ENCODE data around the gene ANKLE1. TPM values are rescaled to one million over a fixed set of nuclear protein-coding genes. Genes with fewer than 3 reads are reported as not detected.

ANKLE1 gene
- total RNA-seq, 1 experiment from 2014 or later, result 9.1 TPM

DNA sequence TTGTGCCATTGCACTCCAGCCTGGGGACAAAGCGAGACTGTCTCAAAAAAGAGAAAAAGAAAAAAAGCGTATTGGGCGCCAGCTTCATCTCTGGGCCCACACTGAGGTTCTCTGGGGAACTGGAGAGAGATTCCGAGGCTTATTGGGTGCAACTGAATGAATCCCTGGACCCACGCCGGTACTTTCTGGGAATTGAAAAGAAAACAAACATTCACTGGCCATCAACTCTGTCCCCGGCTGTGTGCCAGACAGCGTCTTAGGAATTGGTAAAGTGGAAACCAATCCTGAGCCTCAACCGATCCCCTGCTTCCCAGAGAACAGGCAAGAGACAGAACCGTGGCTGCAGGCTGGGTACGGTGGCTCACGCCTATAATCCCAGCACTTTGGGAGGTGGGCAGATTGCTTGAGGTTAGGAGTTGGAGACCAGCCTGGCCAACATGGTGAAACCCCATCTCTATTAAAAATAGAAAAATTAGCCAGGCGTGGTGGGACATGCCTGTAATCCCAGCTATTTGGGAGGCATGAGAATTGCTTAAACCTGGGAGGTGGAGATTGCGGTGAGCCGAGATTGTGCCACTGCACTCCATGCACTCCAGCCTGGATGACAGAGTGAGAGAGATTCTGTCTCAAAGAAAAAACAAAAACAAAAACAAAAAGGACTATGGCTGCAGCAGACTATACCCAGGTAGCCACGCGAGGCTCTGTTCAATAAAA is 44.3 kb downstream of the ANKLE1 start:
- Mint-ChIP-seq H3K4me3 (peak overlapping the region; percentile 43; the same call in 1 of the 2 replicates), H3K9me3 (no peaks in the 10 kb centered on the region), H3K36me3 (peaks cover 6% of the 10 kb centered on the region), H3K4me1 (peaks cover 16% of the 10 kb centered on the region), H3K27ac (no peak overlapping the region), H3K27me3 (ENCODE audit: low read depth) (peaks cover 2% of the 10 kb centered on the region; the same call in 1 of the 2 replicates)
- DNase-seq (ENCODE audit: low spot score) (no peak), ATAC-seq (no peak)
- ChIA-PET CTCF (interaction anchor here (0.9 to 3.5 kb wide), 11 partner anchors 10 to 111 kb away, joined by 3 to 35 read pairs (median 9); partner anchors contain the start of genes ANKLE1, DDA1, MRPL34 and USE1), POLR2A (interaction anchor here (0.6 to 1.4 kb wide), 2 partner anchors 17 to 97 kb away, joined by 3 to 5 read pairs; partner anchors contain the start of gene DDA1)
- TF ChIP-seq PRRX2 (CRISPR knock-in tag; IDR thresholded peaks at IDR 0.05) (no peak), IRF1 (CRISPR knock-in tag; IDR thresholded peaks at IDR 0.05) (no peak), RORB (CRISPR knock-in tag; IDR thresholded peaks at IDR 0.05) (no peak), KAT7 (CRISPR knock-in tag; IDR thresholded peaks at IDR 0.05; ENCODE audit: borderline replicate concordance) (no peak), GRHL2 (CRISPR knock-in tag; IDR thresholded peaks at IDR 0.05; ENCODE audit: insufficient replicate concordance, severe bottlenecking) (no peak), ZNF219 (CRISPR knock-in tag; IDR thresholded peaks at IDR 0.05; ENCODE audit: borderline replicate concordance) (no peak), CBFB (CRISPR knock-in tag; IDR thresholded peaks at IDR 0.05; ENCODE audit: low read depth) (no peak), EMX1 (CRISPR knock-in tag; IDR thresholded peaks at IDR 0.05) (no peak), JAZF1 (CRISPR knock-in tag; IDR thresholded peaks at IDR 0.05) (no peak), TCF7 (CRISPR knock-in tag; IDR thresholded peaks at IDR 0.05; ENCODE audit: low read depth) (no peak), USF2 (CRISPR knock-in tag; IDR thresholded peaks at IDR 0.05) (no peak), ZNF671 (CRISPR knock-in tag; IDR thresholded peaks at IDR 0.05) (no peak), NR2C2 (CRISPR knock-in tag; IDR thresholded peaks at IDR 0.05) (no peak), ZNF396 (CRISPR knock-in tag; IDR thresholded peaks at IDR 0.05; ENCODE audit: borderline replicate concordance) (no peak), CREB1 (CRISPR knock-in tag; IDR thresholded peaks at IDR 0.05) (no peak), ESRRA (CRISPR knock-in tag; IDR thresholded peaks at IDR 0.05; ENCODE audit: borderline replicate concordance) (no peak)
- TF ChIP-seq, protein P1, sequence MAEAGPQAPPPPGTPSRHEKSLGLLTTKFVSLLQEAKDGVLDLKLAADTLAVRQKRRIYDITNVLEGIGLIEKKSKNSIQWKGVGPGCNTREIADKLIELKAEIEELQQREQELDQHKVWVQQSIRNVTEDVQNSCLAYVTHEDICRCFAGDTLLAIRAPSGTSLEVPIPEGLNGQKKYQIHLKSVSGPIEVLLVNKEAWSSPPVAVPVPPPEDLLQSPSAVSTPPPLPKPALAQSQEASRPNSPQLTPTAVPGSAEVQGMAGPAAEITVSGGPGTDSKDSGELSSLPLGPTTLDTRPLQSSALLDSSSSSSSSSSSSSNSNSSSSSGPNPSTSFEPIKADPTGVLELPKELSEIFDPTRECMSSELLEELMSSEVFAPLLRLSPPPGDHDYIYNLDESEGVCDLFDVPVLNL (CRISPR knock-in tag; IDR thresholded peaks at IDR 0.05; ENCODE audit: borderline replicate concordance, low read depth), result no peak
- TF ChIP-seq, protein P2, sequence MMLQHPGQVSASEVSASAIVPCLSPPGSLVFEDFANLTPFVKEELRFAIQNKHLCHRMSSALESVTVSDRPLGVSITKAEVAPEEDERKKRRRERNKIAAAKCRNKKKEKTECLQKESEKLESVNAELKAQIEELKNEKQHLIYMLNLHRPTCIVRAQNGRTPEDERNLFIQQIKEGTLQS (CRISPR knock-in tag; conservative IDR thresholded peaks at IDR 0.05), result no peak
- TF ChIP-seq, protein P3, sequence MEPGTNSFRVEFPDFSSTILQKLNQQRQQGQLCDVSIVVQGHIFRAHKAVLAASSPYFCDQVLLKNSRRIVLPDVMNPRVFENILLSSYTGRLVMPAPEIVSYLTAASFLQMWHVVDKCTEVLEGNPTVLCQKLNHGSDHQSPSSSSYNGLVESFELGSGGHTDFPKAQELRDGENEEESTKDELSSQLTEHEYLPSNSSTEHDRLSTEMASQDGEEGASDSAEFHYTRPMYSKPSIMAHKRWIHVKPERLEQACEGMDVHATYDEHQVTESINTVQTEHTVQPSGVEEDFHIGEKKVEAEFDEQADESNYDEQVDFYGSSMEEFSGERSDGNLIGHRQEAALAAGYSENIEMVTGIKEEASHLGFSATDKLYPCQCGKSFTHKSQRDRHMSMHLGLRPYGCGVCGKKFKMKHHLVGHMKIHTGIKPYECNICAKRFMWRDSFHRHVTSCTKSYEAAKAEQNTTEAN (CRISPR knock-in tag; IDR thresholded peaks at IDR 0.05), result no peak

DNA sequence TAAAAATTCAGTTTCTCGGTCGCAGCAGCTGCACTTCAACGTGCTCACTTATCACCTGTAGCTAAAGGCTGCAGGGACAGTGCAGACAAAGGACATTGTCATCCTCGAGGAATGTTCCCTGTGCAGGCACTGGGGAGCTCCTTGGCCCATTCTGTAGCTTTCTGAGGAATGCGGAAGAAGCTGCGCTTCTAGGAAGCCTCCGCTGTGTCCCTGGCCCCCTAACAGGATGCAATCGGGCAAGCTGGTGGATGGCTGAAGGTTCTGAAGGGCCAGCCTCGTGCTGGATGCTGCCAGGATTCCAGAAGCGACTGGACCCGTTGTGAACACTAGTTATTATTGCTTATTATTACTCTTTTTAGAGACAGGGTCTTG is 44.9 kb downstream of the ANKLE1 start:
- H3K4me3 Mint-ChIP-seq, result peak overlapping the region; percentile 43
- no peak overlapping the region for H3K27ac Mint-ChIP-seq
- H3K9me3 Mint-ChIP-seq, result no peaks in the 10 kb centered on the region
- CTCF ChIA-PET, result interaction anchor here (0.9 to 3.5 kb wide), 16 partner anchors 9 to 128 kb away, joined by 3 to 35 read pairs (median 7); partner anchors contain the start of genes ANKLE1, DDA1, MRPL34 and USE1
- no peak for DNase-seq (ENCODE audit: low spot score)
- peaks cover 9% of the 10 kb centered on the region for H3K36me3 Mint-ChIP-seq
- peaks cover 16% of the 10 kb centered on the region for H3K4me1 Mint-ChIP-seq
- peaks cover 2% of the 10 kb centered on the region; the same call in 1 of the 2 replicates for H3K27me3 Mint-ChIP-seq (ENCODE audit: low read depth)
- POLR2A ChIA-PET, result interaction anchor here (1.0 to 1.4 kb wide), 3 partner anchors 13 to 24 kb away, joined by 4 to 11 read pairs (median 5); partner anchors contain the start of genes ABHD8 and DDA1
- ATAC-seq, result no peak
- TF ChIP-seq, protein P4, sequence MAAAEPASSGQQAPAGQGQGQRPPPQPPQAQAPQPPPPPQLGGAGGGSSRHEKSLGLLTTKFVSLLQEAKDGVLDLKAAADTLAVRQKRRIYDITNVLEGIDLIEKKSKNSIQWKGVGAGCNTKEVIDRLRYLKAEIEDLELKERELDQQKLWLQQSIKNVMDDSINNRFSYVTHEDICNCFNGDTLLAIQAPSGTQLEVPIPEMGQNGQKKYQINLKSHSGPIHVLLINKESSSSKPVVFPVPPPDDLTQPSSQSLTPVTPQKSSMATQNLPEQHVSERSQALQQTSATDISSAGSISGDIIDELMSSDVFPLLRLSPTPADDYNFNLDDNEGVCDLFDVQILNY (CRISPR knock-in tag; IDR thresholded peaks at IDR 0.05), result no peak
- no peak for TF ChIP-seq TP53 (CRISPR knock-in tag; IDR thresholded peaks at IDR 0.05)
- no peak for TF ChIP-seq CDX4 (CRISPR knock-in tag; IDR thresholded peaks at IDR 0.05; ENCODE audit: borderline replicate concordance)
- no peak for TF ChIP-seq HMGXB4 (CRISPR knock-in tag; IDR thresholded peaks at IDR 0.05)
- no peak for TF ChIP-seq NR2C2 (CRISPR knock-in tag; IDR thresholded peaks at IDR 0.05)
- TF ChIP-seq RORB (CRISPR knock-in tag; IDR thresholded peaks at IDR 0.05), result no peak
- TF ChIP-seq, protein P5, sequence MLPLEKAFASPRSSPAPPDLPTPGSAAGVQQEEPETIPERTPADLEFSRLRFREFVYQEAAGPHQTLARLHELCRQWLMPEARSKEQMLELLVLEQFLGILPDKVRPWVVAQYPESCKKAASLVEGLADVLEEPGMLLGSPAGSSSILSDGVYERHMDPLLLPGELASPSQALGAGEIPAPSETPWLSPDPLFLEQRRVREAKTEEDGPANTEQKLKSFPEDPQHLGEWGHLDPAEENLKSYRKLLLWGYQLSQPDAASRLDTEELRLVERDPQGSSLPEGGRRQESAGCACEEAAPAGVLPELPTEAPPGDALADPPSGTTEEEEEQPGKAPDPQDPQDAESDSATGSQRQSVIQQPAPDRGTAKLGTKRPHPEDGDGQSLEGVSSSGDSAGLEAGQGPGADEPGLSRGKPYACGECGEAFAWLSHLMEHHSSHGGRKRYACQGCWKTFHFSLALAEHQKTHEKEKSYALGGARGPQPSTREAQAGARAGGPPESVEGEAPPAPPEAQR (CRISPR knock-in tag; IDR thresholded peaks at IDR 0.05), result no peak
- no peak for TF ChIP-seq FOXP1 (CRISPR knock-in tag; IDR thresholded peaks at IDR 0.05; ENCODE audit: borderline replicate concordance)

Data from WTC11 (cell line).